GM19238 (cell line): Measurements from ENCODE around the gene MFN2.

Experiments
- DNase-seq: peaks from one replicate; pipeline ENCODE4 v3.0.0; 2011; ENCODE audit warnings: low spot score; ENCODE audit not compliant: insufficient read length

MFN2 gene

GRCh38 chr1:12048372-12048771 is 68.1 kb downstream of the MFN2 start:
- no peak for DNase-seq

GRCh38 chr1:12049616-12050015 is 69.4 kb downstream of the MFN2 start:
- no peak for DNase-seq

GRCh38 chr1:12051361-12051760 is 71.1 kb downstream of the MFN2 start:
- no peak for DNase-seq

- DNase-seq: peak; percentile 65
These were observed 71.8 kb downstream of the MFN2 start for GRCh38 chr1:12052008-12052573.

GRCh38 chr1:12052997-12053686 is 72.9 kb downstream of the MFN2 start:
- no peak for DNase-seq

GRCh38 chr1:12053752-12054548 is 73.7 kb downstream of the MFN2 start:
- no peak for DNase-seq

GRCh38 chr1:12055259-12055658 is 75.0 kb downstream of the MFN2 start:
- no peak for DNase-seq

GRCh38 chr1:12056331-12056841 is 76.1 kb downstream of the MFN2 start:
- no peak for DNase-seq

GRCh38 chr1:12057382-12057781 is 77.1 kb downstream of the MFN2 start:
- no peak for DNase-seq

GRCh38 chr1:12057940-12058687 is 77.9 kb downstream of the MFN2 start:
- no peak for DNase-seq

GRCh38 chr1:12059226-12059625 is 79.0 kb downstream of the MFN2 start:
- no peak for DNase-seq

- no peak for DNase-seq
These were observed 79.6 kb downstream of the MFN2 start for GRCh38 chr1:12059722-12060464.

GRCh38 chr1:12060500-12060899 is 80.3 kb downstream of the MFN2 start:
- no peak for DNase-seq
